PC-9 (cell line): ENCODE measurements around the gene G6PC3. TPM values are rescaled to one million over a fixed set of nuclear protein-coding genes. Genes with fewer than 3 reads are reported as not detected.

Experiments
- BruUV-seq: library from RNA; stranded (reverse); fragments of 400-500 nt; replicated peaks from 2 replicates; lab custom pipeline; 2021; lab: Mats Ljungman, UMichigan
- CTCF ChIA-PET: fragments of 300-600 bp; sonication (Branson Sonifier 250); formaldehyde crosslinking; loops from one replicate; lab custom pipeline; 2022; ENCODE audit warnings: antibody characterized with exemption; lab: Charles Lee
- POLR2A ChIA-PET: fragments of 300-600 bp; sonication (Branson Sonifier 250); formaldehyde crosslinking; loops from one replicate; lab custom pipeline; 2022; ENCODE audit warnings: antibody characterized with exemption; ENCODE audit not compliant: unreplicated experiment; lab: Charles Lee
- DNase-seq, 2 experiments: peaks; one replicate each; pipeline versions ENCODE4 v3.0.0 to v3.0.0-alpha.2; 2015 to 2022; ENCODE audit warnings: mixed read lengths in 1 of 2
- H2AFZ ChIP-seq: fragments of 200-600 bp; sonication (generic); 2 replicates; pipeline ENCODE4 v1.8.1; 2017; ENCODE audit warnings: antibody characterized with exemption
- H3F3A ChIP-seq: fragments of 200-600 bp; sonication (generic); 2 replicates; pipeline ENCODE4 v1.8.1; 2017; ENCODE audit warnings: antibody characterized with exemption, mild to moderate bottlenecking, low read depth; ENCODE audit not compliant: insufficient read depth
- H3K27ac ChIP-seq: fragments of 200-600 bp; sonication (generic); 2 replicates; pipeline ENCODE4 v1.6.1; 2016; ENCODE audit warnings: mixed run types
- H3K27me3 ChIP-seq: fragments of 200-600 bp; sonication (generic); 2 replicates; pipeline ENCODE4 v1.6.1; 2016; ENCODE audit warnings: low read depth, mixed run types; ENCODE audit not compliant: insufficient read depth
- H3K36me3 ChIP-seq: fragments of 200-600 bp; sonication (generic); 2 replicates; pipeline ENCODE4 v1.6.1; 2016; ENCODE audit warnings: low read depth, mixed run types
- H3K4me1 ChIP-seq: fragments of 200-600 bp; sonication (generic); replicated peaks from 2 replicates; pipeline ENCODE4 v1.6.1; 2016; ENCODE audit warnings: mixed run types; ENCODE audit not compliant: insufficient read depth
- H3K4me2 ChIP-seq: fragments of 200-600 bp; sonication (generic); 2 replicates; pipeline ENCODE4 v1.6.1; 2017; ENCODE audit warnings: mixed run types
- H3K4me3 ChIP-seq: fragments of 200-600 bp; sonication (generic); 2 replicates; pipeline ENCODE4 v1.6.1; 2016; ENCODE audit warnings: mixed run types
- H3K79me2 ChIP-seq: fragments of 200-600 bp; sonication (generic); 2 replicates; pipeline ENCODE4 v1.6.1; 2017; ENCODE audit warnings: low read depth, mixed run types
- H3K9me2 ChIP-seq: fragments of 200-600 bp; sonication (generic); 2 replicates; pipeline ENCODE4 v1.8.1; 2017; ENCODE audit warnings: mild to moderate bottlenecking; ENCODE audit not compliant: insufficient read depth
- H3K9me3 ChIP-seq: fragments of 200-600 bp; sonication (generic); 2 replicates; pipeline ENCODE4 v1.8.1; 2016; ENCODE audit warnings: low read depth; ENCODE audit not compliant: insufficient read depth
- H4K20me1 ChIP-seq: fragments of 200-600 bp; sonication (generic); 2 replicates; pipeline ENCODE4 v1.8.1; 2017; ENCODE audit not compliant: insufficient read depth
- CTCF ChIP-seq: fragments of 200-600 bp; sonication (generic); conservative IDR thresholded peaks from 2 replicates; pipeline ENCODE4 v1.6.1; 2017; ENCODE audit warnings: mixed run types, antibody characterized with exemption, mild to moderate bottlenecking, moderate library complexity
- EZH2 ChIP-seq: fragments of 200-600 bp; sonication (generic); IDR thresholded peaks from 2 replicates; pipeline ENCODE4 v1.8.0; 2017; ENCODE audit warnings: antibody characterized with exemption, low read depth
- intact Hi-C: fragments of 100-400 bp; cut with micrococcal nuclease; formaldehyde crosslinking; loops from one replicate; pipeline ENCODE4 v1.10.0; 2022; ENCODE audit not compliant: unreplicated experiment
- total RNA-seq: library from RNA; stranded (reverse); gene quantifications from 2 replicates; pipeline ENCODE4 v1.2.3, GENCODE V29; 2021

G6PC3 gene
- total RNA-seq, 1 experiment from 2014 or later: 69.3 TPM

DNA sequence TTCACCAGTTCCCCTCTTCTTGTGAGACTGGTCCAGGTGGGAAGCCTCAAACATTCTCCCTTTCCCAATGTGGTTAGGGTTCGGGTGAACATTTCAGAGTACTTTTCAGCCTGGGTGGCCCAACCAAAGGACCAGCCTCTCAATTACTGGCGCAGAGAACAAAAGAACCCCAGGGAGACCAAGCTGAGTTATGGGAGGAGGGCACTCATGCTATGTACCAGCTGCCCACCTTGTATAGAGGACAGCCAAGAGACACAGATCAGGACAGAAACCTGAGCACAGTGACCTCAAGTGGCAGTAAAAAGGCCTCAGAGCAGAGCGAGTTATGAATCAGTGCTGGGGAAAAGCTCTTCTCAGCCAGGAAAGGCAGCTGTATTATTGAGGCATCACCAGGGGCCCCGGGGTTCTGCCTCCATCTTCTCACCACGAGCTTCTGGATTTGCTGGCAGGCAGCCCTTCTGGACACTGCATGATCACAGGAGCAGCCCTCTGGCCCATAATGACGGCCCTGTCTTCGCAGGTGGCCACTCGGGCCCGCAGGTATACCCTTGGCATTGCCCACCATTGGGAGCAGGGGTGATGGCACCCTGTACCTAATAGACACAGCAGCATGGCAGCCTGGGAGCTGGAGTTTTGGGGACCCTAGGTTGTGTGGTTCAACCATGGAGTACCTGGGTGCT lies 3.8 kb downstream of the G6PC3 start:
- no peaks in the 10 kb centered on the region for H3K9me2 ChIP-seq
- no peak overlapping the region for H3K4me3 ChIP-seq
- peaks cover 29% of the 10 kb centered on the region for H3F3A ChIP-seq
- ChIA-PET CTCF (no interaction called here), POLR2A (no interaction called here)
- no peak overlapping the region for H2AFZ ChIP-seq
- H3K27ac ChIP-seq: no peak overlapping the region
- no peaks in the 10 kb centered on the region for H3K27me3 ChIP-seq
- no peaks in the 10 kb centered on the region; the same call in 1 of the 2 replicates for H4K20me1 ChIP-seq
- H3K4me2 ChIP-seq: no peak overlapping the region
- no TSS peak for BruUV-seq
- no peak for TF ChIP-seq CTCF
- no peak for TF ChIP-seq EZH2
- H3K9me3 ChIP-seq: no peaks in the 10 kb centered on the region
- DNase-seq: no peak
- intact Hi-C loops: loop anchor here (5.0 to 10.0 kb wide), 3 partner anchors 33 to 270 kb away; partner anchors contain the start of gene GRN
- H3K36me3 ChIP-seq: 0 out of 2 replicates have a peak, but pooled peaks cover 7% of the 10 kb centered on the region
- H3K4me1 ChIP-seq: peaks cover 27% of the 10 kb centered on the region
- peaks cover 30% of the 10 kb centered on the region for H3K79me2 ChIP-seq

DNA sequence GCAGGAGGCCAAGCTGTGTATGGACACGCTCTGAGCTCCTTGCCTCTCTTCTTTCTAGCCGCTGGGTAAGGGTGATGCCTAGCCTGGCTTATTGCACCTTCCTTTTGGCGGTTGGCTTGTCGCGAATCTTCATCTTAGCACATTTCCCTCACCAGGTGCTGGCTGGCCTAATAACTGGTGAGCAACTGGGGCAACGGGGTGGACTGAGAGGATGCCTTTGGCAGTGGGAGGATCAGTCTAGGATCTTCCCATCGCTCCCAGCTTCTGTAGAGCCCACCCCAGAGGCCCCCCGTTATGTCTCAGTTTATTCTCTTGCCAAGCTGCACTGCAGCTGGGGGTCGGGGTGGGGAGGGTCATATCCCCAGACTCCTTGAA lies 4.4 kb downstream of the G6PC3 start:
- no peaks in the 10 kb centered on the region for H3K9me2 ChIP-seq
- intact Hi-C loops: loop anchor here (5.0 to 10.0 kb wide), 3 partner anchors 32 to 270 kb away; partner anchors contain the start of gene GRN
- peaks cover 23% of the 10 kb centered on the region for H3F3A ChIP-seq
- H3K4me1 ChIP-seq: peaks cover 21% of the 10 kb centered on the region
- no peak overlapping the region for H3K27ac ChIP-seq
- H2AFZ ChIP-seq: no peak overlapping the region
- no peak overlapping the region for H3K4me3 ChIP-seq
- no peak for DNase-seq
- BruUV-seq: no TSS peak
- H4K20me1 ChIP-seq: no peaks in the 10 kb centered on the region; the same call in 1 of the 2 replicates
- TF ChIP-seq CTCF (no peak), EZH2 (no peak)
- POLR2A ChIA-PET: no interaction called here
- no peak overlapping the region for H3K4me2 ChIP-seq
- H3K9me3 ChIP-seq: no peaks in the 10 kb centered on the region
- CTCF ChIA-PET: no interaction called here
- no peaks in the 10 kb centered on the region for H3K27me3 ChIP-seq
- peaks cover 30% of the 10 kb centered on the region for H3K79me2 ChIP-seq
- 0 out of 2 replicates have a peak, but pooled peaks cover 7% of the 10 kb centered on the region for H3K36me3 ChIP-seq

DNA sequence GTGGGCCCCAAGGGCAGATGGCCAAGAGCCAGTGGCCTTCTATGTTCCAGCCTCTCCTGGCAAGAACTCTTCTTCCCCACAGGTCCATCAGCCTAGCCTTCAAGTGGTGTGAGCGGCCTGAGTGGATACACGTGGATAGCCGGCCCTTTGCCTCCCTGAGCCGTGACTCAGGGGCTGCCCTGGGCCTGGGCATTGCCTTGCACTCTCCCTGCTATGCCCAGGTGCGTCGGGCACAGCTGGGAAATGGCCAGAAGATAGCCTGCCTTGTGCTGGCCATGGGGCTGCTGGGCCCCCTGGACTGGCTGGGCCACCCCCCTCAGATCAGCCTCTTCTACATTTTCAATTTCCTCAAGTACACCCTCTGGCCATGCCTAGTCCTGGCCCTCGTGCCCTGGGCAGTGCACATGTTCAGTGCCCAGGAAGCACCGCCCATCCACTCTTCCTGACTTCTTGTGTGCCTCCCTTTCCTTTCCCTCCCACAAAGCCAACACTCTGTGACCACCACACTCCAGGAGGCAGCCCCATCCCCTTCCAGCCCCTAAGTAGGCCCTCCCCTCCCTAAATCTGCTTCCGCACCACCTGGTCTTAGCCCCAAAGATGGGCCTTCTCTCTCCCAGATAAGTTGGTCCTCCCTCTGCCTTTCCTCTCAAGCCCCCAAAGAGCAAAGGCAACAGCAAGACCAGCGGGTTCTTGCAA lies 5.2 kb downstream of the G6PC3 start:
- no peak for DNase-seq

More for the DNA sequence above, 5.2 kb downstream of the G6PC3 start:
- TF ChIP-seq EZH2 (no peak), CTCF (no peak)
- no peak overlapping the region for H3K27ac ChIP-seq
- 0 out of 2 replicates have a peak, but pooled peaks cover 7% of the 10 kb centered on the region for H3K36me3 ChIP-seq
- CTCF ChIA-PET: no interaction called here
- H3K4me1 ChIP-seq: peaks cover 18% of the 10 kb centered on the region
- H2AFZ ChIP-seq: no peak overlapping the region
- POLR2A ChIA-PET: no interaction called here
- H3K4me3 ChIP-seq: no peak overlapping the region
- intact Hi-C loops: loop anchor here (10.0 kb wide), 1 partner anchor 269 kb away; the partner anchor contains the start of gene GRN
- no peak overlapping the region for H3K4me2 ChIP-seq
- no peaks in the 10 kb centered on the region for H3K9me2 ChIP-seq
- no peaks in the 10 kb centered on the region; the same call in 1 of the 2 replicates for H4K20me1 ChIP-seq
- H3K27me3 ChIP-seq: no peaks in the 10 kb centered on the region
- BruUV-seq: no TSS peak
- peaks cover 30% of the 10 kb centered on the region for H3K79me2 ChIP-seq
- H3K9me3 ChIP-seq: no peaks in the 10 kb centered on the region
- peaks cover 18% of the 10 kb centered on the region for H3F3A ChIP-seq
